Keratinocyte (primary cell): Measurements from ENCODE around the gene USP20. TPM values are rescaled to one million over a fixed set of nuclear protein-coding genes. Genes with fewer than 3 reads are reported as not detected.

Experiments
- DNase-seq: peaks from one replicate; pipeline ENCODE4 v3.0.0-alpha.2; 2011; ENCODE audit warnings: low read depth, missing footprints, low spot score
- FAIRE-seq: peaks from 2 replicates; lab custom pipeline; 2011; peaks lifted over from hg19 to GRCh38; lab: Jason Lieb, UNC
- H2AFZ ChIP-seq: 2 replicates; pipeline ENCODE4 v1.6.0; 2012; ENCODE audit warnings: low read length, control low read depth, inconsistent platforms; ENCODE audit not compliant: control insufficient read depth
- H3K27ac ChIP-seq: 2 replicates; pipeline ENCODE4 v1.5.1; 2011; ENCODE audit warnings: low read length; ENCODE audit not compliant: control insufficient read depth, insufficient read depth
- H3K27me3 ChIP-seq: 3 replicates; pipeline ENCODE4 v1.6.0; 2011; ENCODE audit warnings: low read length; ENCODE audit not compliant: control insufficient read depth, insufficient read depth; ENCODE audit errors: extremely low read depth
- H3K36me3 ChIP-seq, 2 experiments: 2 replicates in 1 of 2; 3 replicates in 1 of 2; pipeline ENCODE4 v1.5.1; 2011; ENCODE audit warnings: low read length in 2 of 2, mild to moderate bottlenecking in 1 of 2; ENCODE audit not compliant: control insufficient read depth in 2 of 2, insufficient read depth in 2 of 2; ENCODE audit errors: extremely low read depth in 1 of 2
- H3K4me1 ChIP-seq: 3 replicates; pipeline ENCODE4 v1.5.1; 2011; ENCODE audit warnings: low read length; ENCODE audit not compliant: control insufficient read depth, insufficient read depth; ENCODE audit errors: extremely low read depth
- H3K4me2 ChIP-seq: 3 replicates; pipeline ENCODE4 v1.6.0; 2011; ENCODE audit warnings: low read depth, low read length; ENCODE audit not compliant: control insufficient read depth, insufficient read depth; ENCODE audit errors: extremely low read depth
- H3K4me3 ChIP-seq, 3 experiments: fragments of 200-600 bp in 1 of 3; sonication (generic) in 1 of 3; 2 replicates in 2 of 3; 3 replicates in 1 of 3; pipeline ENCODE4 v1.5.1; 2011 to 2016; ENCODE audit warnings: low read length in 3 of 3, mild to moderate bottlenecking in 3 of 3, control low read depth in 2 of 3, inconsistent platforms in 1 of 3, low read depth in 1 of 3, mixed read lengths in 1 of 3, mixed run types in 1 of 3, moderate library complexity in 1 of 3; ENCODE audit not compliant: control insufficient read depth in 2 of 3, insufficient read depth in 2 of 3; ENCODE audit errors: extremely low read depth in 1 of 3
- H3K79me2 ChIP-seq: 2 replicates; pipeline ENCODE4 v1.6.0; 2012; ENCODE audit warnings: low read length; ENCODE audit not compliant: control insufficient read depth, insufficient read depth
- H3K9ac ChIP-seq: 3 replicates; pipeline ENCODE4 v1.6.0; 2011; ENCODE audit warnings: low read length; ENCODE audit not compliant: control insufficient read depth, insufficient read depth; ENCODE audit errors: extremely low read depth
- H3K9me1 ChIP-seq: 3 replicates; pipeline ENCODE4 v1.6.0; 2011; ENCODE audit warnings: low read length; ENCODE audit not compliant: control insufficient read depth, insufficient read depth; ENCODE audit errors: extremely low read depth
- H3K9me3 ChIP-seq: 2 replicates; pipeline ENCODE4 v1.5.1; 2012; ENCODE audit warnings: low read depth, low read length; ENCODE audit not compliant: control insufficient read depth
- H4K20me1 ChIP-seq: 3 replicates; pipeline ENCODE4 v1.6.0; 2011; ENCODE audit warnings: low read length; ENCODE audit not compliant: control insufficient read depth, insufficient read depth; ENCODE audit errors: extremely low read depth
- EZH2 ChIP-seq: IDR thresholded peaks from one replicate; pipeline ENCODE4 v1.6.1; 2012; ENCODE audit warnings: inconsistent platforms, mild to moderate bottlenecking, low read length, moderate library complexity
- dilution Hi-C: fragments of 300-500 bp; cut with MboI; formaldehyde crosslinking; loops from one replicate; pipeline ENCODE4 v1.7.0; 2020; ENCODE audit warnings: low sequenced_read_pairs; ENCODE audit not compliant: extremely low pct_ligation_motif_present
- polyA plus RNA-seq, 5 experiments: library from polyadenylated mRNA; depleted of rRNA in 3 of 5; stranded (reverse) in 3 of 5; stranded (forward) in 1 of 5; unstranded in 1 of 5; fragments of >200 nt; gene quantifications; 1 replicate in 1 of 5; 2 replicates in 3 of 5; 3 replicates in 1 of 5; pipeline versions ENCODE4 v1.2.1 to v1.2.3, GENCODE V29; 2011 to 2012; ENCODE audit warnings: missing spikeins in 2 of 5, low read depth in 1 of 5, low replicate concordance in 1 of 5
- TF ChIP-seq, protein P1 (sequence below), 3 experiments: IDR thresholded peaks in 1 of 3; conservative IDR thresholded peaks in 1 of 3; optimal IDR thresholded peaks in 1 of 3; 2 replicates in 2 of 3; 3 replicates in 1 of 3; pipeline versions ENCODE3 to v1.5.1; 2011; ENCODE audit warnings: low read length in 3 of 3, mild to moderate bottlenecking in 3 of 3, moderate library complexity in 2 of 3, control low read depth in 1 of 3, inconsistent platforms in 1 of 3; ENCODE audit not compliant: insufficient read depth in 2 of 3; ENCODE audit errors: extremely low read depth in 1 of 3

USP20 gene
- polyA plus RNA-seq, 1 donor (not counting 4 experiments of a cell fraction or from before 2014, with no cell fraction given), result 6.4 TPM

DNA sequence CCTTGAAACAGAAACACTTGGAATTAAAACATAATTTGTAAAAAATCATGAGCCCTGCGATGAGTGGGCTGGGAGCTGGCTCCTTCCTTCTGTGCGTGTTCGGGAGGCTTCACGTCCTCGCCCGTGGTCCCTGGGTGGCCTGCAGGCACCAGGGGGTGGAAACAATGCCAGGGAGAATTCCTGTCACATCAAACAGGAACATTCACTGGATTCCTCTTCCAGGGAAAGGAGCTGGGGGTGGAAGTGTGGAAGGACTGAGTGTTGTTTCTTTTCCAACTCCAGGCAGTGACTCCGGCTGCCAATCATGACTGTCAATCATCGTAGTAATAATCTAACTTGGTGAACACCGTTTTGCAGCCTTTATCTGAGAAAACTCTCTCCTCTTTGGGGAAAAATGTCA, 21.6 kb upstream of the USP20 start:
- H3K27me3 ChIP-seq, result no peaks in the 10 kb centered on the region
- no peaks in the 10 kb centered on the region for H4K20me1 ChIP-seq
- H3K9ac ChIP-seq, result no peak overlapping the region
- H3K9me1 ChIP-seq, result no peaks in the 10 kb centered on the region
- no peak for FAIRE-seq
- no peak for DNase-seq
- TF ChIP-seq, protein P1, sequence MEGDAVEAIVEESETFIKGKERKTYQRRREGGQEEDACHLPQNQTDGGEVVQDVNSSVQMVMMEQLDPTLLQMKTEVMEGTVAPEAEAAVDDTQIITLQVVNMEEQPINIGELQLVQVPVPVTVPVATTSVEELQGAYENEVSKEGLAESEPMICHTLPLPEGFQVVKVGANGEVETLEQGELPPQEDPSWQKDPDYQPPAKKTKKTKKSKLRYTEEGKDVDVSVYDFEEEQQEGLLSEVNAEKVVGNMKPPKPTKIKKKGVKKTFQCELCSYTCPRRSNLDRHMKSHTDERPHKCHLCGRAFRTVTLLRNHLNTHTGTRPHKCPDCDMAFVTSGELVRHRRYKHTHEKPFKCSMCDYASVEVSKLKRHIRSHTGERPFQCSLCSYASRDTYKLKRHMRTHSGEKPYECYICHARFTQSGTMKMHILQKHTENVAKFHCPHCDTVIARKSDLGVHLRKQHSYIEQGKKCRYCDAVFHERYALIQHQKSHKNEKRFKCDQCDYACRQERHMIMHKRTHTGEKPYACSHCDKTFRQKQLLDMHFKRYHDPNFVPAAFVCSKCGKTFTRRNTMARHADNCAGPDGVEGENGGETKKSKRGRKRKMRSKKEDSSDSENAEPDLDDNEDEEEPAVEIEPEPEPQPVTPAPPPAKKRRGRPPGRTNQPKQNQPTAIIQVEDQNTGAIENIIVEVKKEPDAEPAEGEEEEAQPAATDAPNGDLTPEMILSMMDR (optimal IDR thresholded peaks at IDR 0.05 in 1 of 3, IDR thresholded peaks at IDR 0.05 in 1 of 3, conservative IDR thresholded peaks at IDR 0.05 in 1 of 3; ENCODE audit: extremely low read depth in 1 of 3, insufficient read depth in 2 of 3, low read length in 3 of 3), result no peak
- TF ChIP-seq EZH2, result no peak
- H3K36me3 ChIP-seq, result peaks cover 42 to 46% of the 10 kb centered on the region in 2 experiments
- no peak overlapping the region for H2AFZ ChIP-seq
- no peaks in the 10 kb centered on the region for H3K9me3 ChIP-seq
- dilution Hi-C loops, result no loop called here
- H3K79me2 ChIP-seq, result no peaks in the 10 kb centered on the region
- H3K4me1 ChIP-seq, result no peaks in the 10 kb centered on the region
- H3K27ac ChIP-seq, result no peak overlapping the region
- H3K4me2 ChIP-seq, result no peak overlapping the region
- no peak overlapping the region for H3K4me3 ChIP-seq

DNA sequence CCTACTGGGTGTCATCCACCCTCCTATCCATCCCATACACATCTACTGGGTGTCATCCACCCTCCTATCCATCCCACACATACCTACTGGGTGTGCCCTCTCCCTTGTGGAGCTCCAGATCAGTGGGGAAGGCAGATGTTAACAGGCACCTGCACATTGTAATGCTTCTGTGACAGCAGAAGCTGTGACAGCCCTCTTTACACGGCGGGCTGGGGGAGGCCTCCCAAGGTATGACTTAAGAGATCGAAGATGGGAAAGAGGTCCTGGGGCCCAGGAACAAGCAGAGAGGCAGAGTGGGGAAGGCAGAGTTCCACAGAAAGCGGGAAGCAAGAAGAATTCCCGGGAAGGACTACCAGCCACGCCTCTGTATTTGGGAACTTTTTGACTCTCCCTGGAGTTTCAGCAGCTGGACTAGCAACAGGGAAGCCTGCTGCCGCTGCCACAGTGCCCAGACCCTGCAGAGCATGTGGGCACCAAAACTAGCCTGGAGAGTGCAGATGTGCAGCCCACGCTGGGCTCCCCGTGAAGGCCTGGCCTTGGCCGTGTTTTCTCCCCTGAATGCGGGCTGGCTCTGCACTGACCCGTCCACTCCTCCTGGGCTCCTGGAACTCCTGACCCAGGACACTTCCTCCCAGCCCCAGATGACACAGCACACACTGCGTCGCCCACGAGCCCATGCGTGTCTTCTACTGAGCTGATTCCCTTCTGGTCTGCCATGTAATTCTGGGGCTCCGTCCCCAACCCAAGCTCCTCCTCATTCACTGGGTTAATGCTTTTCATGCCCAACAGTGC, 20.6 kb upstream of the USP20 start:
- Histone ChIP-seq H3K9me1 (no peaks in the 10 kb centered on the region), H3K9ac (no peak overlapping the region), H3K4me3 (no peak overlapping the region), H3K27me3 (no peaks in the 10 kb centered on the region), H3K9me3 (no peaks in the 10 kb centered on the region), H3K27ac (no peak overlapping the region), H3K4me1 (no peaks in the 10 kb centered on the region), H3K79me2 (no peaks in the 10 kb centered on the region), H4K20me1 (no peaks in the 10 kb centered on the region), H2AFZ (no peak overlapping the region), H3K4me2 (no peak overlapping the region), H3K36me3 (peaks cover 40 to 43% of the 10 kb centered on the region in 2 experiments)
- dilution Hi-C loops, result no loop called here
- TF ChIP-seq, protein P1 (optimal IDR thresholded peaks at IDR 0.05 in 1 of 3, IDR thresholded peaks at IDR 0.05 in 1 of 3, conservative IDR thresholded peaks at IDR 0.05 in 1 of 3; ENCODE audit: extremely low read depth in 1 of 3, insufficient read depth in 2 of 3, low read length in 3 of 3), result no peak
- TF ChIP-seq EZH2, result no peak
- no peak for DNase-seq
- no peak for FAIRE-seq
